Activated CD4-positive, CD25-positive, alpha-beta regulatory T cell treated with anti-CD3 and anti-CD28 coated beads, Interleukin-2, amount 50 U/mL, for 16 hours (primary cell): ENCODE data around the gene SOCS3.
A peak's percentile ranks its signal among the peaks of the same experiment; 100 is the strongest.
"Not testable (repeated sequence)": the region's sequence is repeated elsewhere in the genome, so short reads cannot be mapped to it uniquely, and the experiment has no call there.

Experiments used
- DNase-seq: peaks from one replicate; pipeline ENCODE4 v3.0.0-alpha.2; 2020; ENCODE audit warnings: low read depth, low spot score

SOCS3 gene

DNA sequence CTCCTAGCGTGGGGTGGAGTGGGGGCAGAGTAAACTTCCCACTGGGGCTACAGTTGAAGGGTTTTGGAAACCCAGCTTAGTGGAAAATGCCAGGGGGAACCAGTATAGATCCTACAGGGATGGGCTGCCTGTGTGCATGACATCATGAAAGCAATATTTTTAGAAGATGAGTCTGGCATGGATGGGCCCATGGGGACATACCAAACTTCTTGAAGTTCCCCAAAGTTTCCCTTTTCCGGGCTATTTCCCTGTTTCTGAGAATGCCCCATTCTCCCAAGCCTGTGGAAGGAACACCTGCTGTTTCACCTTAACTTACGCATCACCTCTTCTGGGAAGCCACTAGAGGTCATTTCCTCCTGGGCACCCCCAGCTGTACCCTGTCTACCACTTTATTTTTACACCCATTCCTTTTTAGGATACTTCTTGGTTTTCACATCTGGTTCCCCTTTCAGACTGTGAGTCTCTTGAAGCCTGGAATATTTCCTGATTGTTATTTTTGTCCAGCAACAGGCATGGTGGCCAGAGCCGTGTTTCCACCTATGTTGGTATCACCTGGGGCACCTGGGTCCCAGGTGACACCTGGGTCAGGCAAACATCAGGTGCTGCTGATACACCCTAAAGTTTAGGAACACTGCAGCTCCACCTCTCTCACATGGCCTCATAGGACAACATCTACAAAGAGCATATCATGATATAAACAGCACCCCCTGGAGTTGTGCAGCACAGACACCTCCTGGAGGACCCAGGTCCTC lies 9.8 kb downstream of the SOCS3 start:
- no peak for DNase-seq

DNA sequence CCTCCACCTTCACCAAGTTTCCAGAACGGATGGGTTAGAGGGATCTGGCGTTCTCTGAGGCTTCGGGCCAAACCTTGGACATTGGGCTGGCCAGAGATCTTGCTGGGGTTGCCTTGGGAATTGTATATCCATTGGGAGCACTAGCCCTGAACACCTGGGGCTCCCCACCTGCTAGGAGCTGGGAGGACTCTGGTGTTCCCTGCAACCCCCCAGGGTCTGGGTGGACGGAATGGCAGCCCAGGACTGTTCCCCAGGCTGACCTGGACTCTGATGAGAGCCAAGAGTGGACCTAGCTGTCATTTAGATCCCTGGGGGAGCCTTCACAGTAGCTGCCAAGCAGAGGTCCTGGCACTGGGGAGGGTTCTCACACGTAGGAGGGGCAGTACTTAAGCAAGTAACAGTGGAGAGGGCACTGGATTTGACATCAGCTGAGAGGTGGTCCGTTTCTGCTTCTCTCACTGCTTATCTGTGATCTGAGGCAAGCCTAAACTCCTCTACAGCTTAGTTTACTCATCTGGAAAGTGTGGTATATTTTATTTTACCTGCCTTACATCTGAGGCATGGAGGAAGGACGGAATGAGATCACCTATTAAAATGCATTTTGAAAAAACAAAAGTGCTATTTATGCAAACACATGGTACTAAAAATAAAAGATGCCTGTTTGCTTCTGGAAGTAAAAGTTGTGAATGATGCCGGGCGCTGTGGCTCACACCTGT lies 11.7 kb downstream of the SOCS3 start:
- DNase-seq: no peak

DNA sequence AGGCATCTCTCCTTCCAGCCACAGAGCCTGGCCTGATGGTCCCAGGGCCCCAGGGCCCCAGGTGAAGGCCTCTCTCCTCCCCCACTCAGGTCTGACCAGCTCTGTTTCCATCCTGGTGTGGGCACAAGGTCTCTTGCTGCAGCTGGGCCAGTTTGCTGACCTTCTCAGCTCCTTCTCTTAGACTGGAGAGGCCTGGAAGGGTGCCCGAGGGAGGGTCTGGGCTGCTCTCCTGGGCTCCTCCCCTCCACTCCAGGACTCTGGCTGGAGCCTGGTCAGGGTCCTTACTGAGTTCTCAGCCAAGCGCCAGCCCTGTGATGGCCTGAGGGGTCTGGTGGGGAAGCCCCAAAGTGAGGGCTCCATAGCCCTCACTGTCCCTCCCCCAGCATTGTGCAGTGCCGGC lies 12.4 kb downstream of the SOCS3 start:
- no peak for DNase-seq

DNA sequence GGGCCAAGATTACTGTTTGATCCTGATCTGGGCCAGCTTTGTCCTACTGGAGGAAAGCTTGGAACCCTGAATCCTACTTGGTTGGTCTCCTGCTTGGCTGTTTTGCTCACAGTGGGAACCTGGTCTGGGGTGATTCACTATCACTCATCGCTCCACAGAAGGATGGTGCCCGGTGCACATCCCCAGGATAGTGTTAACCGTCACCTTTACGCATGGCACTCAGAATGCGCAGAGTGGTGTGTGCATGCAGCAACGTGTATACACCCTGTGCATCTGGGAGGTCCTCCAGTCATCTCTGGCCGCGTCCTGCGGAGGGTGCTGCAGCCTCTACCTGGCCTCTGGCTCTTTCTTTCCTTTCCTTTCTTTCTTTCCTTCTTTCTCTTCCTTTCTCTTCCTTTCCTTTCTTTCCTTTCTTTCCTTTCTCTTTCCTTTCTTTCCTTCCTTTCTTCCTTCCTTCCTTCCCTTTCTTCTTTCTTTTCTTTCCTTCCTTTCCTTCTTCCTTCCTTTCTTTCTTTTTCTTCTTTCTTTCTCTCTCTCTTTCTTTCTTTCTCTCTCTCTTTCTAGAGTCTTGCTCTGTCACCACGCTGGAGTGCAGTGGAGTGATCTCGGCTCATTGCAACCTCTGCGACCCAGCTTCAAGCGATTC lies 13.1 kb downstream of the SOCS3 start:
- no peak for DNase-seq

DNA sequence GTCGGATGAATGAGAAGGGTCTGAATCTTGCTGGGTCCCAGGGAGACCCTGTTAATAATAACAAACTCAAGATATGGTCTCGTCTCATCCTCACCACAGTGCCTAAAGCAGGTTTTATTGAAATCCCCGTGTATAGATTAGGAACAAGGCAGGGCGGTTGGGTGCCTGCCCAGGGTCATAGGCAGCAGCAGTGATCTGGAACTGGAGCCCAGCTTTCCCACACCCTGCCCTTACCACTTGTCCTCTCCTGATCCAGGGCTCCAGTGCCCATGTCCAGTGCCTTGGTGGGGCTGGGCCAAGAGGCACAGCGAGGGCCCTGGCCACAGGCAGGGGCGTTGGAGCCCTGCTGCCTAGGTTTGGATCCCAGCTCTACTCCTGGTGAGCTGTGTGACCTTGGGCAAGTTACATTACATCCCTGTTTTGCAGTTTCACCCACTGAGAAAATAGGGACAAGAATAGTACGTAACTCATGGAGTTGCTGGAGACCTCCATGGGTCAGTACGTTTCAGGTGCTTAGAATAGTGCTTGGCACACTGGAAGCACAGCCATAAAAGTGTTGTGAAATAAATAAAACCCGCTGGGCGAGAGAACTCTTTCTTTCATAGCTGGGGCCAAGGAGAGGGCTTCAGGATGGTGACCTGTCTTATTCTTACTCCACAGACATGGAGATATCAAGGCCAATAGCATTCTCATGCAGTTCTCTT lies 13.9 kb downstream of the SOCS3 start:
- DNase-seq: no peak

DNA sequence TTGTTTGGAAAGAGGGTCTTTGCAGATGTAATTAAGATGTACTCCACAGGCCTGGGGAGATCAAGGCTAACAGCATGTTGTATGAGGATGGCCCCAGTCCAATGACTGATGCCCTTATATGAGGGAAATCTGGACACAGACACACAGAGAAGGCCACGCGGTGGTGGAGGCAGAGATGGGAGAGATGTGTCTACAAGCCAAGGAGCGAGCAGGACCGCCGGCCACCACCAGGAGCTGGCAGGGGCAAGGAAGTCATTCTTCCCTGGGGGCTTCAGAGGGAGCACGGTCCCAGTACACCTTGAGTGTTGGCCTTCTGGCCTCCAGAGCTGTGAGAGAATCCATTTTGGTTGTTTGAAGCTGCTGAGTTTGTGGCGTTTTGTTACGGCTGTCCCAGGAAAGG lies 14.7 kb downstream of the SOCS3 start:
- no peak for DNase-seq

DNA sequence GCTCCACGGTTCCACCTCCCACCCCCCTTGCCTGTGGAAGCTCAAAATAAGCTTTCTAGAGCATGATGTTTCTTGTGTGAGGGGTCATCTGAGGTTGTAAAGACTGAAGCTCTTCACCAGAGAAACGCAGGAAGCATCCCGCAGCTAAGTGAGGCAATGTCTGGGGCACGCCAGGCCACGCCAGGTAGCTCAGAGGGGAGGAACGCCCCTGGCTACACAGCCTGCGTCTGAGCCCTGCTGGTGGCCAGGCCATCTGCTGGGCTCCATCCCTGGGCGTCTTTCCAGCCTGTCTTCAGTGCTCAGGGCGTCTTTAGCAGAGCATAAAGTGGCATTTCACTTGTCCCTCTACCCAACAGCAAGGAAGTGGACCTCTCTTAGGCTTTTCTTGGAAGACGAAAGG lies 15.2 kb downstream of the SOCS3 start:
- no peak for DNase-seq

DNA sequence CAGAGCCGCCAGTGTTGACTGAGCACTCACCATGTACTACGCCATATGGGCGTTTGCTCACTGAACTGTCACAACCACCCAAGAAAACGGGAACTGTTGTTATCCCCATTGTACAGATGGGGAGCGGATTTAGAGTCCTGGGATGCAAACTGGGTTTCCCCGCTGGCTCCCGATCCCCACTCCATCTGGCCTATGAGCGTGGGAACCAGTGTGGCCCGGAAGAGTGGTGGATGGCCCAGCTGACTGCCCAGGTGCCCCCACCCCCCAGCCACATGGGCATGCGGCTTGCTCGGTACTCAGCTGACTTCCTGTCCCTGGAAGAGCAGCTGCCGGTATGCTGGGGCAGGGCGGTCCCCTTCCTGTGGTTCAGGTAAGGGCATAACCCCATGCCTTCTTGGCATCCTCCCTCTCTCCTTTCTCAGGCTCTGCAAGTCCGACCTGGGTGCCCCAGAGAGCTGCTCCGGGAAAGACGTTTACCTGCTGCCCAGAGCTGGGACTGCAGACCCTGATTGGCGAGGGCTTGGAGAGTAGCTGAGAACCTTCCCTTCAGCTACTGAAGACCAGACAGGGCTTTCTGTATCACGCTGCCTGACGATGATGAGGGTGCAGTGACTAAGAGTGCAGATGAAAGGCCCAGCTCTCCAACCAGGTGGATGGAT lies 16.2 kb downstream of the SOCS3 start:
- DNase-seq: peak; percentile 61

DNA sequence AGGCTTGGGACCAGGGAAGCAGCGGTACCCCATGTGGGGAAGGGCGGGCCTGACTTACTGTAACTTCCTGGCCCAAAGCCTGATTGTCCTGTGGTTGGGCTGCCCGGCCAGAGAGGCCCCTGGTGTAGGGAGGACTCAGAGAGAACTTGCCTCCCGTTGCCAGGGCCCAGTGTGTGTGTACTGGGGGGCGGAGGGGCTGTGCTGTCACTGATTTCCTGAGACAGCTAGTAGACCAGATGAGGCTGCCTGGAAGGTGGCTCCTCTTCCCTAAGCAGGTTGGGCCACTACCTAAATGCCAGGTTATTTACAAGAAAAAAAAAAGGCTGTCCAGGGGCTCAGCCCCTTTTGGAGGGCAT lies 16.7 kb downstream of the SOCS3 start:
- DNase-seq: no peak

DNA sequence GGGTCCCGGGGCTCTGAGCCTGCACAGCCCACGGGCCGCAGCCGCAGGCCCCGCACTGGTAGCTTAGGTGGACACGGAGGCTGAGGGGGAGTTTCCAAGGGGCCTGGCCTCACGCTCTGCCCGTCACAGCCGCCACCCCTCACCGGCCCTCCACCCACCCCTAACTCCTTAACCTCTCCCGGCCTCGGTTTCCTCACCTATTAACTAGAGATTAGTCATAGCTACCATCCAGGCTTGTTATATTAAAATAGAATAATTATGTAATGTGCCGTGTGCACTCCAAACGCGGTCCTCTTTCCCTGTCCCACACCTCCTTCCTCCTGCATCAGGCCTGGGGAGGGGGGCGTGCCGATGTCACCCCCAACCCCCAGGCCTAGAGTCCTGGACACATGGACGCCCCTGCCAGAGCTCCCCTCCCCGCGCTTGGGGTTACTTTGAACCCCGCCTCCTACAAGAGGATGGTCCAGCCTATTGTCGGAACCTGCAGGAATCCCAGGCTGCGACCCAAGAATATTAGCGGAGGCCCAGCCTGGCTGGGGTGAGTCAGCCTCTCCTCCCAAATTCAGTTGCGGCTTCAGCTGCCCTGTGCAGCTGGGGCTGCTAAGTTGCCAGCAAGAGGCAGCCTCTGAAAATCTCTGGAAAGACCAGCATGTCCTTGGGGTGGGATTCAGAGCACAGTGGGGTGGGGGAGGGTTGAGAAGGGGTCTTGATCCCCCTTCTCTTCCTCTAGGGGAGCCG lies 17.3 kb downstream of the SOCS3 start:
- no peak for DNase-seq

DNA sequence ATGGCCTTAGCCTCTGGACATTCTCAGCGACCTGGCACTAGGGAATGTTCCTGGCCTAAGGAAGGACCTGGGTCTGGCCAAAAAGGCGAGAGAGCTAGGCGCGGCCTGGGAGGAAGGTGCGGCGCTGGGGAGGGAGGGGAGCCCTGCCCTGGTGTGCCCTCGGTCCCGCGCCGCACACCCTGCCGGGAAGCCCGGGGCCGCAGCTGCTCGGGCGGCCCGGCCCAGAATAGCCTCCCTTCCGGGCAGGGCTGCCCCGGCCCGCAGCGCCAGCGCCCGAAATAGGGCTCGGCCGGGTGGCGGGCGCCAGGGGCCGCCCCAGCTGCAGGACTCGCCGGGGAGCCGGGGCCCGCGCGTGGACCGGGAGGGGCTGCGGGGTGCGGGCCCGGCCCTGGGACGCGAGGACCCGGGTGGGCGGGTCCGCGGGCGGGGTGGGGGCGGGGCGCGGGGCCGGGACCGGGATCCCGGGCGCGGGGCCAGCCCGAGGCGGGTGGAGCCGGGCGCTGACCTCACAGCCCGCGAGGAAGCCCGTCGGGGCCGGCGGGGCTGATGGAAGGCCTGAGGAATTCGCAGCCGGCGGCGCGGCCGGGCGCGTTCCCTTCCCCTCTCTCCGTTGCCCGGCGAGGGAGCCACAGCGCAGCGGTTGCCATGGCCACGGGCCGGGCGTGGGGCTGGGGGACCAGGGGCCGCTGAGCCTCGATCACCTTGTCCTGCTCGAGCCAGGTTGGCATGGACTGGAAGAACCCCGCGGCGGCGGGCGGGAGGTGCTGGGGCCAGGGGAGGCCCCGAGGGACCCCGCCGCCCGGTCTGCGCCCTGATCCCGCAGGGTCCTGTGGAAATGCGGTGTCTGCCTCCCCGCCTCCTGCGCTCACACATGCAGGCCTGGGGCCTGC lies 18.1 kb downstream of the SOCS3 start:
- DNase-seq: no peak

DNA sequence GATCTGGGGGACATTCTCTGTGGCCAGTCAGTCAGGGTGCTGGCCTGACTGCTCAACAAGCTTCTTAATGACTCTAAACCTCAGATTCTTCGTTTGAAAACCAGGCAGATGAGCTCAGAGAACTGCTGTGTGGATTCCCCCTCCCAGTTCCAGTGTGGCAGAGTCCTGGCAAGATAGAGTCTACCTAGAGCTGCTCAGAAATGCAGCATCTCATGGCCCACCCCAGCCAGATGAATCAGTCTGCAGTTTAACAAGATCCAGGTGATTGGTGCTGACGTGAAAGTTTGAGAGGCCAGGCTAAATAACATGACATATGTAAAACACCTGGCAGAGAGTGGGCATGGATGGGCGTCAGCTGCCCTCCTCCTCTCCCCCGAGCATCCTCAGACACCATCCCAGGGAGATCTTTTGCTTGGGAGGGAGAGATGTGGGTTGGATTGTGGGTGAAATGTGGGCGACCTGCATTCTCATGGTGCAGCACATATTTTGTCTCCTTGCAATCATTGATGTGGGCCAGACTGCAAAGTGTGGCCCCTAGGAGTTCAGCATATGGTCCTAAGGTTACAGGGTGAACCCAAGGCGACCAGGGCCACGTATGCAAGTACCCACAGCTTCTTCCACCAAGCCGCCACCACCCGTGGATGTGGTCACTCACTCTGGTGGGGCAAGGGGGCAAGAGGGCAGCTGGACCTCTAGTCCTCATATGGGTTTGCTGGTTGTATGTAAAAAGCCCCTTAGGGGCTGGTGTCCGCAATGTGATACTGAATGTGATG lies 19.5 kb downstream of the SOCS3 start:
- DNase-seq: no peak

DNA sequence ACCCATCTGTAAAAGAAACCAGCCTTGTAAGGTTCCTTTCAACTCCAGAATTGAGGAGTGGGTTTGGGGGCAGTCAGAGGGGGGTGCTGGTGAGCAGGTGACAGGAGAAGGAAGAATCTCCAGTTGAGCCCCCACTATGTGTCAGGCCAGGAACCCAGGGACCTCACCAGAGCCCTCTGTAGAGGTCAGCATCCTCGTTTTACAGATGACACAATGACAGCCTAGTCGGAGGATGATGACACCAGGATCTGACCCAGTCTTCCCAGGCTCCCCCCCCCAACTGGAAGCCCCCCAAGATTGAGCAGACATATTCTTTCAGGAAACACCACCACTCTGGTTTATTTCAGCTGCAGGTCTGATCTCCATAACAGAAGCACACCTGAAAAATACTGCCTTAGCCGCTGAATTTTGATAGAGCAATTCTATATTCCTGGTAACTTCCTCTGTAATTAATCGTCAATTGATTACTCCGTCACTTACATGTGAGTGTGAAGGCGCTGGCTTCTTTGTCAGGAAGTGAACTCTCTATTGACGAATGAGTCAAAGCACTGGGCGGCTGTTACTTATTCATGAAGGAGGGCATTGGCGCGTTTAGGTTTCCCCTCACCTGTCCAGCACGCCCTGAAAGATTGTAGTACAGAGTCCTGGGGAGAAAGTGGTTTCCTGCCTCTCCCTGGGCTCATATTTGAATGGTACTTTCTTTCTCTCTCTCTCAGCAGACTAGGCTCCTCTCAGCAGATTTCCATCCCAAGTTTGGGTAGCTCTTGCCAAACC lies 21.2 kb downstream of the SOCS3 start:
- no peak for DNase-seq

DNA sequence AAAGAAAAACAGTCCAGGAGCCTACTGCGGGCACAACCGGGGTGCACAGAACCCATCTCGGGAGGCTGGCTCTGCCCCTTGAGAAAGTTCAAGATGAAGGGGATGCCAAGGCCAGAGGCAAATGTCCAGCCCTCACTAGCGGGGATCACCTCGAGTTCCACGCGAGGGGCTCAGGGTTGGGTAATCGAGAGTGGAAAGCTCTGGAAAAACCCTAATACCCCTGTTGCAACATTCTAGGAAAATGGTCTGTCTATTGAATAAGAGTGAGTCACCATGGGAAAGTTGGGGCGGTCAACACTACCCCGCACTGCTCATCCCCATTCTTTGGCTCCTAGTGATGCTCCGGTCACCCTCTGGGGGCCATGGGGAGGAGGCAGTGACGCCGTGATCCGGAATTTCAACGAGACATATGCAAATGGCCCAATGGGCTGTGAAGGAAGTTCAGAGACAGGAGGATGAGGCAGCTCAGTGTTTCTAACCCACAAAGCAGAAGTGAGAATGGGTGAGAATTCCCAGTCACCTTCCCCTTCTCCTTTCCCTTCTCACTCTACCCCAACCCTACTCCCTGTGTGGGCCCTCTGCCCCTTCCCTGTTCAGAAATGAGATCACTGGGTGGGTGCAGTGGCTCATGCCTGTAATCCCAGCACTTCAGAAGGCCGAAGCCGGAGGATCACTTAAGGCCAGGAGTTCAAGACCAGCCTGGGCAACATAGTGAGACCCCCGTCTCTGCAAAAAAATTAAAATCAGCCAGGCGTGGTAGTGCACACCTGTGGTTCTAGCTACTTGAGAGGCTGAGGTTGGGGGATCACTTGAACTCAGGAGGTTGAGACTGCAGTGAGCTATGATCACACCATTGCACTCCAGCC lies 22.4 kb downstream of the SOCS3 start:
- DNase-seq: no peak

DNA sequence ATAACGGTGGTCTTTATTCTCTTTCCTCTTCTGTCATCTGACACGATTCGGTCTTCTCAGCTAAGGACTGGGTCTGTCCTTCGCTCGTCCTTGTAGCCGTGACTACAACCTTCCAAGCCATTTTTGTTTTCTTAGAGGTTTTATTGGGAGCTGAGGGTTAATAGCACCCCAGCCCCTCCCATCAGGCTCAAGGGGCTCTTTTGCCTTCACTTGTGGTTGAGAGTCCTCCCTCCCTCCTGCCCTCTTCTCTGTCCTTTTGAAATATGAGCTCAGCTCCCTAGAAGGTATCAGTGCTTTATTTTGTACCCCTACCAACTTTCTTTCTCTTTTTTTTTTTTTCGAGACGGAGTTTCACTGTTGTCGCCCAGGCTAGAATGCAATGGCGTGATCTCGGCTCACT lies 24.7 kb downstream of the SOCS3 start:
- DNase-seq: no peak

DNA sequence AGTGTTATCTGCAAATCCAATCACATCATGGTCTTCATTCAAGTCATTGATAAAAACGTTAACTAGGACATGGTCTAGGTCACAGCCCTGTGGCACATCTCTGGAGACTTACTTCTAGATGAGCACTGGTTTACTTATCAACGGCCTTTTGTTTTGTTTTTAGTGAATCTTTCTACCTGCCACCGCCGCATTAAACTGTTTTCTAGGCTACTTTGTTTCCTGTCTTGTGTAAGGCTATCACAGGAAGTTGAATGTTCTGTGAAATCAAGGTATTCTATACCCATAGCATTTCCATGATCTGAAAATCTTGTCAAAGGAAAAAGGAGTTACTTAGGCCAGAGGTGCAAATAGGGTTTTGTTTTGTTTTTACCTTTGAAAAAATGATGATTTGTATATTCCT lies 26.9 kb downstream of the SOCS3 start:
- no peak for DNase-seq

DNA sequence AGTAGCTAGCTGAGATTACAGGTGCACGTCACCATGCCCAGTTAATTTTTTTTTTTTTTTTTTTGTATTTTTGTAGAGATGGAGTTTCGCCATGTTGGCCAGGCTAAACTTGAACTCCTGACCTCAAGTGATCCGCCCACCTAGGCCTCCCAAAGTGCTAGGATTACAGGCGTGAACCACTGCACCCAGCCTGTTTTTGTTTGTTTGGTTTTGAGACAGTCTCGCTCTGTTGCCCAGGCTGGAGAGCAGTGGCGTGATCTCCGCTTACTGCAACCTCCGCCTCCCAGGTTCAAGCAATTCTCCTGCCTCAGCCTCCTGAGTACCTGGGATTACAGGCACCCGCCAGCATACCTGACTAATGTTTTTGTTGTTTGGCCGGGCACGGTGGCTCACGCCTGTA lies 28.5 kb downstream of the SOCS3 start:
- not testable (repeated sequence) for DNase-seq
